HL-60 (cell line): ENCODE results near the gene PTGS1.

ENCODE experiments used
- DNase-seq, 2 experiments: peaks; one replicate each; pipeline ENCODE4 v3.0.0-alpha.2; 2010 to 2020; ENCODE audit warnings: low read depth in 1 of 2, low spot score in 1 of 2
- H3K27ac ChIP-seq: fragments of 250-450 bp; sonication (Bioruptor Pico); replicated peaks from 2 replicates; pipeline ENCODE4 v1.5.1; 2020; ENCODE audit warnings: mild to moderate bottlenecking, moderate library complexity
- H3K27me3 ChIP-seq: fragments of 250-450 bp; sonication (Bioruptor Pico); 2 replicates; pipeline ENCODE4 v1.5.1; 2021; ENCODE audit warnings: mild to moderate bottlenecking, moderate library complexity; ENCODE audit not compliant: insufficient read depth, poor library complexity, severe bottlenecking
- H3K4me3 ChIP-seq: replicated peaks from 2 replicates; pipeline ENCODE4 v1.5.1; 2011; ENCODE audit warnings: mild to moderate bottlenecking, control low read depth, low read length; ENCODE audit not compliant: insufficient read depth
- GABPA ChIP-seq: IDR thresholded peaks from 2 replicates; pipeline ENCODE4 v1.6.1; 2012; ENCODE audit warnings: low read depth
- POLR2AphosphoS5 ChIP-seq: IDR thresholded peaks from 2 replicates; pipeline ENCODE4 v1.6.1; 2012; ENCODE audit warnings: low read depth
- SPI1 ChIP-seq: IDR thresholded peaks from 2 replicates; pipeline ENCODE4 v1.6.1; 2012; ENCODE audit warnings: low read depth, mild to moderate bottlenecking, borderline replicate concordance
- TF ChIP-seq, protein P1 (sequence below): IDR thresholded peaks from one replicate; pipeline ENCODE4 v1.5.1; 2011; ENCODE audit warnings: low read length, control low read depth, inconsistent platforms; ENCODE audit not compliant: insufficient read depth
- TF ChIP-seq, protein P2 (sequence below): IDR thresholded peaks from 2 replicates; pipeline ENCODE4 v1.6.1; 2012; ENCODE audit warnings: low read depth; ENCODE audit not compliant: insufficient replicate concordance

Gene PTGS1

DNA sequence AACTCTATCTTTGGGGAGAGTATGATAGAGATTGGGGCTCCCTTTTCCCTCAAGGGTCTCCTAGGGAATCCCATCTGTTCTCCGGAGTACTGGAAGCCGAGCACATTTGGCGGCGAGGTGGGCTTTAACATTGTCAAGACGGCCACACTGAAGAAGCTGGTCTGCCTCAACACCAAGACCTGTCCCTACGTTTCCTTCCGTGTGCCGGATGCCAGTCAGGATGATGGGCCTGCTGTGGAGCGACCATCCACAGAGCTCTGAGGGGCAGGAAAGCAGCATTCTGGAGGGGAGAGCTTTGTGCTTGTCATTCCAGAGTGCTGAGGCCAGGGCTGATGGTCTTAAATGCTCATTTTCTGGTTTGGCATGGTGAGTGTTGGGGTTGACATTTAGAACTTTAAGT is 21.5 kb downstream of the PTGS1 start:
- Histone ChIP-seq H3K4me3 (no peak overlapping the region), H3K27ac (no peak overlapping the region), H3K27me3 (no peaks in the 10 kb centered on the region)
- no peak for DNase-seq
- TF ChIP-seq GABPA (no peak), SPI1 (no peak), POLR2AphosphoS5 (no peak)
- TF ChIP-seq, protein P1, sequence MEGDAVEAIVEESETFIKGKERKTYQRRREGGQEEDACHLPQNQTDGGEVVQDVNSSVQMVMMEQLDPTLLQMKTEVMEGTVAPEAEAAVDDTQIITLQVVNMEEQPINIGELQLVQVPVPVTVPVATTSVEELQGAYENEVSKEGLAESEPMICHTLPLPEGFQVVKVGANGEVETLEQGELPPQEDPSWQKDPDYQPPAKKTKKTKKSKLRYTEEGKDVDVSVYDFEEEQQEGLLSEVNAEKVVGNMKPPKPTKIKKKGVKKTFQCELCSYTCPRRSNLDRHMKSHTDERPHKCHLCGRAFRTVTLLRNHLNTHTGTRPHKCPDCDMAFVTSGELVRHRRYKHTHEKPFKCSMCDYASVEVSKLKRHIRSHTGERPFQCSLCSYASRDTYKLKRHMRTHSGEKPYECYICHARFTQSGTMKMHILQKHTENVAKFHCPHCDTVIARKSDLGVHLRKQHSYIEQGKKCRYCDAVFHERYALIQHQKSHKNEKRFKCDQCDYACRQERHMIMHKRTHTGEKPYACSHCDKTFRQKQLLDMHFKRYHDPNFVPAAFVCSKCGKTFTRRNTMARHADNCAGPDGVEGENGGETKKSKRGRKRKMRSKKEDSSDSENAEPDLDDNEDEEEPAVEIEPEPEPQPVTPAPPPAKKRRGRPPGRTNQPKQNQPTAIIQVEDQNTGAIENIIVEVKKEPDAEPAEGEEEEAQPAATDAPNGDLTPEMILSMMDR = no peak
- TF ChIP-seq, protein P2, sequence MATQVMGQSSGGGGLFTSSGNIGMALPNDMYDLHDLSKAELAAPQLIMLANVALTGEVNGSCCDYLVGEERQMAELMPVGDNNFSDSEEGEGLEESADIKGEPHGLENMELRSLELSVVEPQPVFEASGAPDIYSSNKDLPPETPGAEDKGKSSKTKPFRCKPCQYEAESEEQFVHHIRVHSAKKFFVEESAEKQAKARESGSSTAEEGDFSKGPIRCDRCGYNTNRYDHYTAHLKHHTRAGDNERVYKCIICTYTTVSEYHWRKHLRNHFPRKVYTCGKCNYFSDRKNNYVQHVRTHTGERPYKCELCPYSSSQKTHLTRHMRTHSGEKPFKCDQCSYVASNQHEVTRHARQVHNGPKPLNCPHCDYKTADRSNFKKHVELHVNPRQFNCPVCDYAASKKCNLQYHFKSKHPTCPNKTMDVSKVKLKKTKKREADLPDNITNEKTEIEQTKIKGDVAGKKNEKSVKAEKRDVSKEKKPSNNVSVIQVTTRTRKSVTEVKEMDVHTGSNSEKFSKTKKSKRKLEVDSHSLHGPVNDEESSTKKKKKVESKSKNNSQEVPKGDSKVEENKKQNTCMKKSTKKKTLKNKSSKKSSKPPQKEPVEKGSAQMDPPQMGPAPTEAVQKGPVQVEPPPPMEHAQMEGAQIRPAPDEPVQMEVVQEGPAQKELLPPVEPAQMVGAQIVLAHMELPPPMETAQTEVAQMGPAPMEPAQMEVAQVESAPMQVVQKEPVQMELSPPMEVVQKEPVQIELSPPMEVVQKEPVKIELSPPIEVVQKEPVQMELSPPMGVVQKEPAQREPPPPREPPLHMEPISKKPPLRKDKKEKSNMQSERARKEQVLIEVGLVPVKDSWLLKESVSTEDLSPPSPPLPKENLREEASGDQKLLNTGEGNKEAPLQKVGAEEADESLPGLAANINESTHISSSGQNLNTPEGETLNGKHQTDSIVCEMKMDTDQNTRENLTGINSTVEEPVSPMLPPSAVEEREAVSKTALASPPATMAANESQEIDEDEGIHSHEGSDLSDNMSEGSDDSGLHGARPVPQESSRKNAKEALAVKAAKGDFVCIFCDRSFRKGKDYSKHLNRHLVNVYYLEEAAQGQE = no peak

DNA sequence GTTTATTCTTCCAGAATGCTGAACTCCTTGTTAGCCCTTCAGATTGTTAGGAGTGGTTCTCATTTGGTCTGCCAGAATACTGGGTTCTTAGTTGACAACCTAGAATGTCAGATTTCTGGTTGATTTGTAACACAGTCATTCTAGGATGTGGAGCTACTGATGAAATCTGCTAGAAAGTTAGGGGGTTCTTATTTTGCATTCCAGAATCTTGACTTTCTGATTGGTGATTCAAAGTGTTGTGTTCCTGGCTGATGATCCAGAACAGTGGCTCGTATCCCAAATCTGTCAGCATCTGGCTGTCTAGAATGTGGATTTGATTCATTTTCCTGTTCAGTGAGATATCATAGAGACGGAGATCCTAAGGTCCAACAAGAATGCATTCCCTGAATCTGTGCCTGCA is 21.9 kb downstream of the PTGS1 start:
- Histone ChIP-seq H3K4me3 (no peak overlapping the region), H3K27me3 (no peaks in the 10 kb centered on the region), H3K27ac (no peak overlapping the region)
- no peak for DNase-seq
- TF ChIP-seq, protein P1 = no peak
- TF ChIP-seq POLR2AphosphoS5 (no peak), SPI1 (no peak), GABPA (no peak)
- TF ChIP-seq, protein P2 = no peak

DNA sequence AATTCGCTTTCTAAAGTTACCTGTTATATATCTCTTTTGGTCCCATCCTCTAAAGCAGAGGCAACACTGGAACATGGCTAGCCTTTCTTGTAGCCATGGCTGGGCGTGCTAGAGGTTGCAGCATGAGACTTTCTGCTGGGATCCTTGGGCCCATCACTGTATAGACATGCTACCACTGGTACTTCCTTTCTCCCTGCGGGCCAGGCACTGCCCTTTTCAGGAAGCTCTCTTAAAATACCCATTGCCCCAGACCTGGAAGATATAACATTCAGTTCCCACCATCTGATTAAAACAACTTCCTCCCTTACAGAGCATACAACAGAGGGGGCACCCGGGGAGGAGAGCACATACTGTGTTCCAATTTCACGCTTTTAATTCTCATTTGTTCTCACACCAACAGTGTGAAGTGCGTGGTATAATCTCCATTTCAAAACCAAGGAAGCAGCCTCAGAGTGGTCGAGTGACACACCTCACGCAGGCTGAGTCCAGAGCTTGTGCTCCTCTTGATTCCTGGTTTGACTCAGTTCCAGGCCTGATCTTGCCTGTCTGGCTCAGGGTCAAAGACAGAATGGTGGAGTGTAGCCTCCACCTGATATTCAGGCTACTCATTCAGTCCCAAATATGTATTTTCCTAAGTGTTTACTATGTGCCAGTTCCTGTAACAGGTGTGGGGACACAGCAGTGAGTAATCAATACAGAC is 22.6 kb downstream of the PTGS1 start:
- DNase-seq = no peak
- Histone ChIP-seq H3K4me3 (no peak overlapping the region), H3K27ac (no peak overlapping the region), H3K27me3 (no peaks in the 10 kb centered on the region)
- TF ChIP-seq, protein P1 = no peak
- TF ChIP-seq, protein P2 = no peak
- TF ChIP-seq SPI1 = no peak
- TF ChIP-seq GABPA = no peak
- no peak for TF ChIP-seq POLR2AphosphoS5
